NCI-H2196 treated with DMSO at 0.1 percent for 48 hours (cell line): ENCODE measurements around the gene ASH1L.
"Not testable (repeated sequence)": the region's sequence is repeated elsewhere in the genome, so short reads cannot be mapped to it uniquely, and the experiment has no call there.

ENCODE experiments used
- DNase-seq: peaks from one replicate; lab custom pipeline; 2025; ENCODE audit not compliant: unreplicated experiment; lab: John Stamatoyannopoulos, UW

The ASH1L gene

DNA sequence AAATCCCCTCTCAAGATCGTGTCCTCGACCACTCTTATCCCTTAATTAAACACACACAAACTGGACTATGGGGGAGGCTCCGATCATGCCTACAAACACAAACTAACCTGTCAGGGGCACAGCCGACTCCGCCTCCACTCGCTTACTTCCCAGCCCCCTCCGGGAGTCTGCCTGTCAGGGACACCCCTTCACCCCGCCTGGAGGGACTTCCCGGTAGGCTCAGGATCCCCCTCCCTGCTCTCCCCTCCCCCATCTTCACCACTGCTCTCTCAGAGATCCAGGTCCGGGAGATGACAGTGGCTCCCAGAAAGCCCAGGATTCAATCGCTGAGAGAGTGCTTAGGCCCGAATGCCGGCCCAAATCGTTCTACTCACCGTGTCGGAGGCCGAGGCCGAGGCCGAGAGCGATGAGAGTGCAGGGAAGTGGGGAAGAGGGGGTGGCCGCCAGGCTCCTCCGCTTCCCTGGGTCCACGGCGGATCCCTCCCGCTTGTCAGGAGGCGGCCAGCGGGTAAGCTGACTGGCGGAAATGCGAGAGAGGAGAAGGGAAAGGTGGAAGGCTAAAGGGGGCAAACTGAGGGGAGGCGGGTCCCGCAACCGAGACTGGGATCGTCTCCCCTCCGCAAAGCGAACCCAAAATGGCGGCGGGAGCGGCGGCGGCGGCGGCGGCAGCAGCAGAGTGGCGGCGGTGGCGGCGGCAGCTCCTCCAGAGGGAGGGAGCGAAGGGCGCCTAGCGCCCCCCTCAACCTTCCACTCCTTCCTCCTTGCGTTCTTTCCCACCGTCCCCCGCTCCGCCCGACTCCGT lies 623 bp downstream of the ASH1L start:
- DNase-seq: not testable (repeated sequence)

DNA sequence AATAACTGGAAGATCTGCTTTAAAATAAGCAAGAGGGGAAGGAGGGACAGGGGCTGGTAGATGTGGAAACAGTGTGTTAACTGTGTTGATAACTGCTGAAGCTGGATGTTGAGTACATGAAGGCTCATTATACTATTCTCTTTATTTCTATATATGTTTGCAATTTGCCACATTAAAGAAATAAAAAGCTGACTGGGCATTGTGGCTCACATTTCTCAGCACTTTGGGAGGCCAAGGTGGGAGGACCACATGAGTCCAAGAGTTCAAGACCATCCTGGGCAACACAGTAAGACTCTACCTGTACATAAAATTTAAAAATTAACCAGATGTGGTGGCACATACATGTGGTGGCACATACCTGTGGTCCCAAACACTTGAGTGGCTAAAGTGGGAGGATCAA lies 6.7 kb downstream of the ASH1L start:
- no peak for DNase-seq

DNA sequence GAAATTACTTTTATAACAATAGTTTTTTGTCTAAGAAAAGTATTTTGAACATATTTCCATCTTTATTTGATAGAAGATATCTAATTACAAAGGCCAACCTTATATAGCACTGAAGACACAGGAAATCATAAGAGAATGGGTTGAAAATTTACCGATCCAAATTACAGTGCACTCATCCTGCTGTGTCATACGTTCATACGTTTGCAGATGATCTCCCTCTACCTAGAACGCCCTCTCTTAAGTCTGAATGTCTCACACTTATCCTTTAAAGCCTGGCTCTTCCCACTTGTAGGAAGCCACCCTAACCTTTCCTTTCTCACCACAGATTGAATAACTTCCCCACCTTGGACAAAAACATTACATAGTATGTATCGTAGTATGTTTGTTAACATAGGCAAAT lies 9.3 kb downstream of the ASH1L start:
- no peak for DNase-seq

DNA sequence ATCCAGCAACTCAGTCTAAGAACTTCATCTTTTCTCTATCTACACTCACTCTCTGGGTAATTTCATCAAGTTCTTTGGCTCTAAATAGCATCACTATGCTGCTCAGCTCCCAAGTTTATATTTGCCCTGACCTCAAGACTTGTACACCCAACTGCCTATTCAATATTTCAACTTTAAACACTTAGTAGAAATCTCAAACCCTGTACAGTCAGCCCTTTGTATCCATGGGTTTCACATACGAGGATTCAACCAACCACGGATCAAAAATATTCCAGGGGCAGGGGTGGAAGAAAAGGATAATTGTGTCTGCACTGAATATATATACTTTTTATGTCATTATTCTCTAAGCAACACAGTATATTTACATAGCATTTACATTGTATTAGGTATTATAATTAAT lies 13.9 kb downstream of the ASH1L start:
- DNase-seq: no peak

DNA sequence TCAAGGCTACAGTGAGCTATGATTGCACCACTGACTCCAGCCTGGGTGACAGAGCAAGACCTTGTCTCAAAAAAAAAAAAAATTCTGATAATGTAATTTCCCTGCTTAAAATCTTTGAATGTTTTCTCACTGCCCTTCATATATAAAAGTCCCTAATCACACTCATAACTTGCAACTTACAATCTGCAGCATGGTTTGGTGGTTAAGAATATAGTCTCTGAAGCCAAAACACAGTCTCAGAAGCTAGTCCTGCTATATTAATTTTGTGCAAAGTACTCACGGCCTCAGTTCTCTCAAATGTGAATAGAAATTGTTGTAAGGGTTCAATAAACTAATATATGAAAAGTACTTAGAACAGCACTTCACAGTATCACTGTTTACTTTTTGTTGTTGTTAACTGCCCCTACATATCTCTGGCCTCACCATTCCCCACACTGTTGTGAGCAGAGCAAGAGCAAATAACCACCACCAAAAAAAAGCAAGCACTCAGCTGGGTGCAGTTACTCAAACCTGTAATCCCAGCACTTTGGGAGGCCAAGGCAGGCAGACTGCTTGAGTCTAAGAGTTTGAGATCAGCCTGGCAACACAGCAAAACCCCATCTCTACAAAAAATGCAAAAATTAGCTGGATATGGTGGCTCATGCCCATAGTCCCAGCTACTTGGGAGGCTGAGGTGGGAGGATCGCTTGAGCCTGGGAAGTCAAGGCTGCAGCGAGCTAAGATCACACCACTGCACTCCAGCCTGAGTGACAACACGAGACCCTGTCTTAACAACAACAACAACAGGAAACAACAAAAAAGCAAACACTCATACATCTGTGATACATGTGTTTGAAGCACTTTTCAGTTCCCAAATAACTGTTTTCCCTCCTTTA lies 22.4 kb downstream of the ASH1L start:
- no peak for DNase-seq

DNA sequence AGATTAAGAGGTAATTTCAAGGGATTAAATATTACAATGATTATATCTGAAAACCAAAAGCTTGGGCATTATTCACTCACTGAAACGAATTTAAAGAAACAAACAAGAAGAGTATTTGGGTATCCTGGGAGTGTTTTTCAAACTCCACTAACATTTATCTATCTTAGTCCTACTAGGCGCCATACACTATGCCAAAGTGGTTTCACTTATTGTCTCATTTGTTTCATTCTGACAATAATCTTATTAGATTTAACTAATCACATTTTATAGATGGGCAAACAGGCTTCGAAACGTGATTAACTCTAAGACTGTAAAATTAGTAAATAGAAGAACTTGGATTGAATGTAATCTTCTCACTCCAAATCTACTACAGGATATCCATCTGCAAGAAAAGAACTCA lies 25.4 kb downstream of the ASH1L start:
- no peak for DNase-seq

DNA sequence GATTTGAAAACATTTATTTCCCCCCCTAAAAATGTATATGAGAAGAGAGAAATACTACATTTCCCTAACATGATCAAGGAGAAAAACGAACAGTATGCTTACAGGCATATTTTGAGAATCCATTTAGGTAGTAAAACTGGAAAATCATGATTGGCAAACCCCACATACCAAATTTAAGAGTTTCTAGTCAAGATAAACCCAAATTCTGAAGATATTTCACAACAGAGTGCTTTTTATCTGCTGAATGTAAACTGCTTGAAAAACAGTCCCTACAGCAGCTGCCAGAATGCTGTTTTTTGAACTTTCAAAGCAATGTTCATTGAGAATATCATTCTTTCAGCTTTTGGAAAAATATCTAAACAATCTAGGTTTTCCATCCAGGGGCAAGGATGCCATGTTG lies 31.0 kb downstream of the ASH1L start:
- DNase-seq: no peak

DNA sequence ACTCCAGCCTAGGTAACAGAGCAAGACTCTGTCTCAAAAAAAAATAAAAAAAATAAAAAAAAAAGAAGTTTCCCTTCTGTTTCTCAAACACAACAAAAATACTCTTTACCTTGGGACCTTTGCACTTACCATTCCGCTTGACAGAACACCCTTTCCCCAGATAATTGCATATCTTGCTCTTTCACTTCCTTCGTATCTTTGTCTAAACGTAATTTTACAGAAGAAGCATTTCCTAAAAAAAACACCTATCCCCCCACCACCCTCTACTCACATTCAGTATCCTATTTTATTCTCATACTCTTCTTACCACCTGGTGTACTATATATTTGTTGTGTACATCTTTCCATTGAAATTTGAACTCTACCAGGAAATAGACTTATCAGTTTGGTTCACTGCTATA lies 32.7 kb downstream of the ASH1L start:
- no peak for DNase-seq

DNA sequence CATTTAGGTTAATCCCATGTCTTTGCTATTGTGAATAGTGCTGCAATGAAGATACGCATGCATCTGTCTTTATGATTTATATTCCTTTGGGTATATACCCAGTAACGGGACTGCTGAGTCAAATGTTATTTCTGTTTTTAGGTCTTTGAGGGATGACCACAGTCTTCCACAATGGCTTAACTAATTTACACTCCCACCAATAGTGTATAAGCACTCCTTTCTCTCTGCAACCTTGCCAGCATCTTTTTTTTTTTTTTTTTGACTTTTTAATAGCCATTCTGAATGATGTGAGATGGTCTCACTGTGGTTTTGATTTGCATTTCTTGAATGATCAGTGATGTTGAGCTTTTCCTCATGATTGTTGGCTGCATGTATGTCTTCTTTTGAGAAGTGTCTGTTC lies 33.5 kb downstream of the ASH1L start:
- DNase-seq: no peak

DNA sequence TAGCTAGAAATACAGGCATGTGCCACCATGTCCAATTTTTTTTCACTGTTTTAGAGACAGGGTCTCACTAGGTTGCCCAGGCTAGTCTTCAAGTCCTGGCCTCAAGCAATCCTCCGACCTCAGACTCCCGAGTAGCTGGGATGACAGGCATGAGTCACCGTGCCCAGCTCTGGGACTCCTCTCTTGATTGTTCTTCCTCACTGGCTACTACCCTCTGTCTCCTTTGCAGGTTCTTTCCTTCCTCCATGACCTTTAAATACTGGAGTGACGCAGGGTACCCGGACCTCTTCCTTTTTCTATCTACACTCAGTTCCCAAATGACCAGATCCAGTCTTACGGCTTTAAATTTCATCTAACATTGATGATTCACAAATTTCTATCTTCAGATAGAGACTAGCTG lies 34.9 kb downstream of the ASH1L start:
- no peak for DNase-seq

DNA sequence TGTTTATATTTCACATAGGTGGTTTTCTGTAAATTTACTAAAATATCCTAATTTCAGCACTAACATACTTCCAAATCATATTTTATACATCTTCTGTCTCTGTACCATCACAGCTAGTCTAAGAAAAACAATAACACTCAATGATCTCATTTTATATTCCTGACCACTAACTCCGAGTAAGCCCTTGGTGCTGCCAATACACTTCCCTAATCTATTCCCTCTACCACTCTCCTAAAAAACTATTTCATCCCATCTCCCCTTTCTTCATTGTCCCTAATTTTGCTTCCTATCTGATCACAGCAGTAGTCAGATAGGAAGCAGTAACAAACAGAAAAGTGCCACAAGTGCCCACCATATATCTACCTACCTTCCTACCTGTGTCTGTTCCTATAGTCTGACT lies 36.2 kb downstream of the ASH1L start:
- no peak for DNase-seq

DNA sequence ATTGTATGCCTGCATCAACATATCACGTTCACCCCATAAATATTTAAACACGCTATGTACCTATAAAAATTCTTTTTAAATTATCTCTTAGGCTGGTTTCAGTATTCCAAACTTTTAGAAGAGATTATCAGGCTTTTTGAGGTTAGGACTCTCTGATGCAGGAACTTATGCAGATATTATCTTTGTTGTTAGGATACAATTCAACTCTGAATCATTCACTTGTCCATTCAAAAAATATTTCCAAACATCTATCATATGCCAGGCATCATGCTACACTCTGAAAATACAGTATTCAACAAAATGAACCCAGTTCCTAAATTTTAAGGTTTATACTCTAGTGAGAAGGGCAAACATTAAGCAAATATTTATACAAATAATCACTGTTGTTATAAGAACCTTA lies 40.5 kb downstream of the ASH1L start:
- DNase-seq: no peak

DNA sequence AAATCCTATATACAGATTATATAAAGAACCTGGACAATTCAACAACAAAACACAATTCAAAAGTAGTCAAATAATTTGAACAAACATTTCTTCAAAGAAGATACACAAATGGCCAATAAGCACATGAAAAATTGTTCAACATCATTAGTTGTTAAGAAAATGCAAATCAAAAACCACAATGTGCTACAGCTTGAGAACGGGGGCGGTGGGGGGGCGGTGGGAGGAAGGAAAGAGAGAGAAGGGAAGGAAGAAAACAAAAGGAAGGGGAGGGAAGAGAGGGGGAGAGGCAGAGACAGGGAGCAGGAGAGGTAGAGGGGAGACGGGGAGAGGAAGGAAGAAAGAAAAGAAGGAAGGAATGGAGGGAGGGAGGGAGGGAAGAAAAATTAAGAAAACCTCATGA lies 44.1 kb downstream of the ASH1L start:
- DNase-seq: no peak

DNA sequence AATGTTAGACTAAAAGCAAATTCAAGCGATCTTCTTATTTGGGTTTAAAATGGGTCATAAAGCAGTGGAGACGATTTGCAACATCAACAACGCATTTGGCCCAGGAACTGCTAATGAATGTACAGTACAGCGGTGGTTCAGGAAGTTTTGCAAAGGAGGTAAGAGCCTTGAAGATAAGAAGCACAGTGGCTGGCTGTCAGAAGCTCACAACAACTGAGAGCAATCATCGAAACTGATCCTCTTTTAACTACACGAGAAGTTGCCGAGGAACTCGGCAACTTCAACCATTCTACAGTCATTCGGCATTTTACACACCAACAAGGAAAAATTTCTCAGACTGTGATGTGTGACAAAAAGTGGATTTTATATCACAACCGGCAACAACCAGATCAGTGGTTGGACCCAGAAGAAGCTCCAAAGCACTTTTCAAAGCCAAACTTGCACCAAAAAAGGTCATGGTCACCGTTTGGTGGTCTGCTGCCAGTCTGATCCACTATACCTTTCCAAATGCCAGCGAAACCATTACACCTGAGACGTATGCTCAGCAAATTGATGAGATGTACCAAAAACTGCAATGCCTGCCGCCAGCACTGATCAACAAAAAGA lies 47.9 kb downstream of the ASH1L start:
- no peak for DNase-seq

DNA sequence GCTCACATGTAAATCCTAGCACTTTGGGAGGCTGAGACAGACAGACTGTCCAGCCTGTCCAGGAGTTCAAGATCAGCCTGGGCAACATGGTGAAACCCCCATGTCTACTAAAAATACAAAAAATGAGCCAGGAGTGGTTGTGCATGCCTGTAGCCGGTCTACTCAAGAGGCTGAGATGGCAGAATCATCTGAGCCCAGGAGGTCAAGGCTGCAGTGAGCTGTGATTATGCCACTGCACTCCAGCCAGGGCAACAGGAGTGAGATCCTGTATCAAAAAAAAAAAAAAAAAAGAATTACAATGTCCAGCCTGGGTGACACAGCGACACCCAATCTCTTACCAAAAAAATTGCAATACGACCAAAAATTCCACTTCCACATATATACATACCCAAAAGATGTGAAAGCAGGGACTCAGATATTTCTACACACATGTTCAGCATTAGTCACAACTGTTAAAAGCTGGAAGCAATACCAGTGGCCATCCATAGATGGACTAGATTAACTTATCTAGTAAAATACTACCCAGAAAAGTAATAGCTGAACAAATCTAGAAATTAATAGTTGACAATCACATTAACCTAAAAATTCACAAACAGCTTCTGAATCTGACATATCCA lies 49.2 kb downstream of the ASH1L start:
- no peak for DNase-seq

DNA sequence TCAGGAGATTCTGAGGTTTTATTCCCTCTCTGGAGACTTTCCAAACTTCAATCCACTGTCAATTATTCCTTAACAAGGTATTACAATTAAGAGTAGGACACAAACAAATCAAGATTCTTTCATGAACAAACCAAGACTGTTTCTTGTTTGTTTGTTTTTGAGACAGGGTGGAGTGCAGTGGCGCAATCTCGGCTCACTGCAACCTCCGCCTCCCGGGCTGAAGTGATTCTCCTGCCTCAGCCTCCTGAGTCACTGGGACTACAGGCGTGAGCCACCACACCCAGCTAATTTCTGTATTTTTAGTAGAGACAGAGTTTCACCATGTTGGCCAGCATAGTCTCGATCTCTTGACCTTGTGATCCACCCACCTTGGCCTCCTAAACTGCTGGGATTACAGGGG lies 51.2 kb downstream of the ASH1L start:
- not testable (repeated sequence) for DNase-seq

DNA sequence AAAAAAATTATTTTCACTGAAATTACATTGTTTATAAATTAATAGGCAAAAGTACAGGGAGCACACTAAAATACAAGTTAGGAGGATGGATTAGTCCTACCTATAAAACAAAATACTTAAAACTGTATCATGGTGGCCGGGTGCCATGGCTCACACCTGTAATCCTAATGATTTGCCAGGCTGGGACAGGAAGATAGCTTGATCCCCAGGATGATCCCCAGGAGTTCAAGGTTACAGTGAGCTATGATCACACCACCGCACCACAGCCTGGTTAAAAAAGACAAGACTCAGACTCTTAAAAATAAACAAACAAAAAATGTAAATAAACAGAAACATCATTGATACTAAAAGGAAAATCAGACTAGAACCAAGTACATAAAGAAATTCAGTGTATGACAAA lies 53.5 kb downstream of the ASH1L start:
- DNase-seq: no peak

DNA sequence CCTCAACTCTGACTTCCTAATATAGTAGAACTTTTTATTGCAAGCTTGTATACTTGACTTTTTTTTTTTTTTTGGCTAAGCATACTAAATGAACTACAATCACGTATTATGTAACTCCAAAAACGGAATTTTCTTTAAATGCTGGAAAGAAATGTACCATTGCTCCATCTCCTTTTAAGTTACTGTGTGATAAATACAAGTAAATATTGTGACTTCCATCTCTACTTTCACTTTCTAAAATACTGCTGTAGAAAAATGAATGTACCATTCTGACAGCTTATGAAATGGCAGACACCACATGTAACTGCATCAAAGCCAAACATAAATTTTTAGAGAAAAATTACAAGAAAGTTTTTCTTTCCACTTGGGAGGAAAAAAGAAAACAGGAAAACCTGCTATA lies 54.7 kb downstream of the ASH1L start:
- no peak for DNase-seq

DNA sequence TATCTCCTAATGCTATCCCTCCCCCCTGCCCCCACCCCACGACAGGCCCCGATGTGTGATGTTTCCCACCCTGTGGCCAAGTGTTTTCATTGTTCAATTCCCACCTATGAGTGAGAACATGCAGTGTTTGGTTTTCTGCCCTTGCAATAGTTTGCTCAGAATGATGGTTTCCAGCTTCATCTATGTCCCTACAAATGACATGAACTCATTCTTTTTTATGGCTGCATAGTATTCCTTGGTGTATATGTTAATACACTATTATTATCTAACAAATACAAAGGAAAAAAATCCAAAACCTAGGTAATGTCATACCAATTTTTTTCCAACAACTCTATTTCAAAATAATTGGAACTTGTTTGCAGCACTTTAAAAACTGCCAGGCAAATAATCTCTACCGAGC lies 56.6 kb downstream of the ASH1L start:
- DNase-seq: not testable (repeated sequence)

DNA sequence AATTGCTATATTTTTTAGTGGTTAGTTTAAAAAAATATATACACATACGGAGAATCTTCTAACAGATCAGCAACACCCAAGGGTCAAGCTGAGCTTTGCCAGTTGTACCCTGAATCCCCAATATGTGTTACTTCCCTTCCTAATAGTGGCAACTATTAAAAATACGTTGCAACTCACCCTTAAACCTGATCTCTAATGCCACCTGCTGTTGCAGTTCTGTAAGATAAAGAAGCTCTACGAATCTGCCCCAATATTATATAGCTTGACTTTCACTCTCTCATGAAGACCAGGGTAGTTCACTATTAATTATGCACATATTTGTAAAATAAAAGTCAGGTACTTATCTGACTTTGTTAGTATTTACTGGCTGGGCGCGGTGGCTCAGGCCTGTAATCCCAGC lies 58.4 kb downstream of the ASH1L start:
- DNase-seq: peak; percentile 5

DNA sequence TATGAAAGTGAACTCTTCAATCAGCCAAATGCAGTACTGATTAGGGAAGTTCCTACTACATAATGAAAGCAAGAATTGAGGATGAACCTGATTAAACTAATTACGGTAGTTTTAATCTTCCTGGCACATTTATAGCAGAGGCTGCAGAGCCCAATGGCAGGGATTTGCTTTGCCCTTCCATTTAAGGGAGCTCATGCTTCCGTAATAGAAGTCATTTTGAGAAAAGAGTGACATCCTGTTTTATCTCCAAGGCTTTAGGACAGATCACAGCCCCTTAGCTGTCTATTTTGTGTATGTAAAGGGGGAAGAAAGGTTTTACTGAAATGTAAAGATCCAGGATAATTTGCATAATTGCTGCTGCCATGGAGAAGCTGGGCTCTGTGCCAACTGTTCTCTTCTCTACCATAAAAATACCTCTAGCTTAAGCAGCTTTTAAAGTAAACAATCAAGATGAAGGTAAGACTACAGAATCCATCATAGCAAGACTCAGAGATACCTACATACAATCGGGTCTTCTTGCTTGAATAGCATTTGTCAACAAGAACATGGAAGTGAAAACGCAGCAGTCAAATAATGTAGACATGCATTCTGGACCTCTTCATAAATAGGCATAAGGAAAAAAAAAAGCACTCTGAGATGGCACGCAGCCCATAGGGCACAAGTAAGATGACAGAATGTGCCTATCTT lies 62.5 kb downstream of the ASH1L start:
- DNase-seq: peak; percentile 67
